Ishikawa (cell line): Measurements from ENCODE around the gene ZNF423.
A peak's percentile ranks its signal among the peaks of the same experiment; 100 is the strongest.

Source experiments
- CEBPB ChIP-seq: IDR thresholded peaks from 2 replicates; pipeline ENCODE4 v1.6.1; 2012
- CREB1 ChIP-seq: IDR thresholded peaks from 2 replicates; pipeline ENCODE4 v1.6.1; 2012; ENCODE audit warnings: low read depth
- EGR1 ChIP-seq: IDR thresholded peaks from 2 replicates; pipeline ENCODE4 v1.6.1; 2012
- EP300 ChIP-seq: IDR thresholded peaks from 2 replicates; pipeline ENCODE4 v1.6.1; 2012; ENCODE audit warnings: borderline replicate concordance
- FOXM1 ChIP-seq: IDR thresholded peaks from 2 replicates; pipeline ENCODE4 v1.6.1; 2012; ENCODE audit warnings: low read depth, borderline replicate concordance
- NFIC ChIP-seq: IDR thresholded peaks from 2 replicates; pipeline ENCODE4 v1.6.1; 2012
- RAD21 ChIP-seq: IDR thresholded peaks from 2 replicates; pipeline ENCODE4 v1.6.1; 2012; ENCODE audit warnings: low read depth
- TAF1 ChIP-seq: IDR thresholded peaks from 2 replicates; pipeline ENCODE4 v1.6.1; 2012; ENCODE audit warnings: low read depth, mild to moderate bottlenecking
- TCF12 ChIP-seq: IDR thresholded peaks from 2 replicates; pipeline ENCODE4 v1.6.1; 2012; ENCODE audit warnings: low read depth
- YY1 ChIP-seq: IDR thresholded peaks from 2 replicates; pipeline ENCODE4 v1.6.1; 2012; ENCODE audit warnings: low read depth
- ZBTB7A ChIP-seq: IDR thresholded peaks from 2 replicates; pipeline ENCODE4 v1.6.1; 2012; ENCODE audit warnings: low read depth
- TF ChIP-seq, protein P1 (sequence below): IDR thresholded peaks from 2 replicates; pipeline ENCODE4 v1.6.1; 2012
- TF ChIP-seq, protein P2 (sequence below): IDR thresholded peaks from 2 replicates; pipeline ENCODE4 v1.6.1; 2012
- TF ChIP-seq, protein P3 (sequence below): IDR thresholded peaks from 2 replicates; pipeline ENCODE4 v1.6.1; 2012; ENCODE audit warnings: low read depth, mild to moderate bottlenecking

Gene ZNF423

DNA sequence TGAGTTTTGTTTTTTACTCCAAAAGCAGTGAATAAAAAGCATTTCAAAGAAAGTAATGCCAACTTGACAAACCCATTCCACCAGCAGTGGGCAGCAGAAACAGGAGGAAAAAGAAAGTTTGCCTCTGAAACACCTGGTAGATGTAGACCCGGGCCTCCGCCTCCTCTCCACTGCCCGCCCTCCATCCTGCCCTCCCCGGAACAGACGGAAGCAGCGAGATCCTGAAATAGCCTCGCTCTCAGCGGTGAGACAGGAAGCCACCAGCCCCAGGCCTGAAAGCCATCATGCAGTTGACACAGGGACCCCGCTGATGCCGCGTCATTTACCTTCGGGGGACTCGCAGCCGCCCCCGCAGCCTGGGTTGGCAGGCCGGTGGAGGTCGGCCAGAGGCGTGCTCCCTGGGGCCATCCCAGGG is 414.5 kb downstream of the ZNF423 start:
- TF ChIP-seq RAD21 (peak; percentile 30; the same call in 1 of the 2 replicates), CREB1 (no peak)

DNA sequence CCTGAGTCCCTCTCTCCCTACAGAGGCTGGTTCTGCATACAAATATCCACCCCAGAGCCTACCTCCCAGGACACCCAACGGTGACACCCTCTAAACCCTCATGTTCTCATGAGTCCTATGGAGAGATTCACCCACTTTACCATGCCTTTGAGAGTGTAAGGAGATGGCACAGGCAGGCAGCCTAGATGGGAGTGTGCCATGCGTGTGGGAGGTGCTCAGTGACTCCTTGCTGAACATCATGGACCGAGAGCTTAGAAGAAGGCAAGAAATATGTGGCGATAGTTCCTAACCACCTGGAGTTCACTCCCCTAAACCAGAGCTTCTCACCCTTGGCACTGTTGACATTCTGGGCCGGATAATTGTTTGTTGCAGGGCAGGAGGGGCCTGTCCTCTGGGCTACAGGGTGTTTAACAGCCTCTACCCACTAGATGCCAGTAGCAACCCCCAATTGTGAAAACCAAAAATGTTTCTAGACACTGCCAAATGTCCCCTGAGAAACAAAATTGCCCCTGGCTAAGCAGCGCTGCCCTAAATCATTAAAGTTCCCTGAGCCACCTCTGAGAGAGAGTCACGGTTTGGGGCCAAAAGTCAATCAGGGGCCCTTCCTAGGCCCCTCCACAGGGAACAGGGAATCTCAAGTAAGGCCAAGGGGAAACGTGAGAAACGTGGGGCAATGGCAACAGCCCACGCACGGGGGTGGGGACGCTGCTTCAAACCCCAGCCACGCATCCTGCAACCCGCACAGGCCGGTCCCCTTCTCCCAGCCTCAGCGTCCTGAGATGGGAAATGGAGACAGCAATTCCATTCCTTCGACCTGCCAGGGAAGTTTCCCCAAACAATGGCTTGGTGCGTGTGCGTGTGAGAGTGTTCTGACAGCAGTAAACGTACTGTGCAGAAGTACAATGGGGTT is 415.5 kb downstream of the ZNF423 start:
- TF ChIP-seq, protein P1, sequence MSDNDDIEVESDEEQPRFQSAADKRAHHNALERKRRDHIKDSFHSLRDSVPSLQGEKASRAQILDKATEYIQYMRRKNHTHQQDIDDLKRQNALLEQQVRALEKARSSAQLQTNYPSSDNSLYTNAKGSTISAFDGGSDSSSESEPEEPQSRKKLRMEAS, result no peak
- TF ChIP-seq CEBPB (no peak), TCF12 (no peak), RAD21 (peak; percentile 16; the same call in 1 of the 2 replicates)

DNA sequence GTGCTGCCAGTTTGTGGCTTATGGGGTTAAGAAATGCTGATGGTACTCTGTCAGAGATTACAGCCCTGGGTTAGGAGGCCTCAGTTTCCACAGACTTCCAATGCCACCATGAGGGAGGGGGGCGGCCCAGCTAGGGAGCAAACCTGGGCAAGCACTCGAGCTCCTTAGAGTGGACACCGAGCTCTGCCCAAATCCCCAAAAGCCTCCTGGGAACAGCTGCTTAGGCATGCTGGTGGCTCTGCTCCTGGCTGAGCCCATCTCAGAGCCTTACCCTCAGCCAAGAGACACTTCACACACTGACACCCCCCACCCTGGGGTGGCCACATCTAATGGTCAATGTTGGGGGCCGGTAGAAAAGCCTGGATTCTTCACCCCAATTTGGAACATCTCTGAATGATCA is 416.2 kb downstream of the ZNF423 start:
- TF ChIP-seq EGR1 (no peak), FOXM1 (no peak), YY1 (no peak), NFIC (no peak), ZBTB7A (no peak), CEBPB (no peak), EP300 (no peak), TAF1 (no peak)
- TF ChIP-seq, protein P2, sequence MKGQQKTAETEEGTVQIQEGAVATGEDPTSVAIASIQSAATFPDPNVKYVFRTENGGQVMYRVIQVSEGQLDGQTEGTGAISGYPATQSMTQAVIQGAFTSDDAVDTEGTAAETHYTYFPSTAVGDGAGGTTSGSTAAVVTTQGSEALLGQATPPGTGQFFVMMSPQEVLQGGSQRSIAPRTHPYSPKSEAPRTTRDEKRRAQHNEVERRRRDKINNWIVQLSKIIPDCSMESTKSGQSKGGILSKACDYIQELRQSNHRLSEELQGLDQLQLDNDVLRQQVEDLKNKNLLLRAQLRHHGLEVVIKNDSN, result no peak
- TF ChIP-seq, protein P1, result no peak
- TF ChIP-seq, protein P3, sequence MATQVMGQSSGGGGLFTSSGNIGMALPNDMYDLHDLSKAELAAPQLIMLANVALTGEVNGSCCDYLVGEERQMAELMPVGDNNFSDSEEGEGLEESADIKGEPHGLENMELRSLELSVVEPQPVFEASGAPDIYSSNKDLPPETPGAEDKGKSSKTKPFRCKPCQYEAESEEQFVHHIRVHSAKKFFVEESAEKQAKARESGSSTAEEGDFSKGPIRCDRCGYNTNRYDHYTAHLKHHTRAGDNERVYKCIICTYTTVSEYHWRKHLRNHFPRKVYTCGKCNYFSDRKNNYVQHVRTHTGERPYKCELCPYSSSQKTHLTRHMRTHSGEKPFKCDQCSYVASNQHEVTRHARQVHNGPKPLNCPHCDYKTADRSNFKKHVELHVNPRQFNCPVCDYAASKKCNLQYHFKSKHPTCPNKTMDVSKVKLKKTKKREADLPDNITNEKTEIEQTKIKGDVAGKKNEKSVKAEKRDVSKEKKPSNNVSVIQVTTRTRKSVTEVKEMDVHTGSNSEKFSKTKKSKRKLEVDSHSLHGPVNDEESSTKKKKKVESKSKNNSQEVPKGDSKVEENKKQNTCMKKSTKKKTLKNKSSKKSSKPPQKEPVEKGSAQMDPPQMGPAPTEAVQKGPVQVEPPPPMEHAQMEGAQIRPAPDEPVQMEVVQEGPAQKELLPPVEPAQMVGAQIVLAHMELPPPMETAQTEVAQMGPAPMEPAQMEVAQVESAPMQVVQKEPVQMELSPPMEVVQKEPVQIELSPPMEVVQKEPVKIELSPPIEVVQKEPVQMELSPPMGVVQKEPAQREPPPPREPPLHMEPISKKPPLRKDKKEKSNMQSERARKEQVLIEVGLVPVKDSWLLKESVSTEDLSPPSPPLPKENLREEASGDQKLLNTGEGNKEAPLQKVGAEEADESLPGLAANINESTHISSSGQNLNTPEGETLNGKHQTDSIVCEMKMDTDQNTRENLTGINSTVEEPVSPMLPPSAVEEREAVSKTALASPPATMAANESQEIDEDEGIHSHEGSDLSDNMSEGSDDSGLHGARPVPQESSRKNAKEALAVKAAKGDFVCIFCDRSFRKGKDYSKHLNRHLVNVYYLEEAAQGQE, result no peak

DNA sequence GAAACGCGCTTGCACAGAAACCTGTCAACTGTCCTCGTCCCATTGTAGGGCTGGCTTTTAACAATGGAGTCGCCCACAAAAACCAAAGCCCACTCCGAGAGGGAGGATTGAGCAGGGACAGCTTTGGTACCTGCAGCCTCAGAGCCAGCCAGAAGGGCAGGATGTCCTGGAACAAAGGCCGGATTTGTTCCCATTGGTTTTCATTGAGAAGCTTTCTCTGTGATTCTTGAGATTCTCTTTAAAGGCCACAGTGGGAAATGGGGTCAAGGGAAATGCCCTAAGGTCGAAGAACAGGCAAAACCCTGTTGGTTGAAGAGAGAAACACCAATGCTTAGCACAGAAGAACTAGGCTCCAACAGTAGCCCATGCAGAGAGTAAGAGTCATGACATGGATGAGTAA is 416.9 kb downstream of the ZNF423 start:
- no peak for TF ChIP-seq FOXM1
- TF ChIP-seq, protein P1, result no peak
